SK-N-SH treated with all-trans-retinoic acid at 6 μM for 48 hours (cell line): ENCODE data around the gene NEK7.

Experiments used
- GLIS3 ChIP-seq: fragments of 250-450 bp; sonication (Bioruptor Pico); IDR thresholded peaks from 2 replicates; pipeline ENCODE4 v1.5.0; 2020; ENCODE audit warnings: mild to moderate bottlenecking, moderate library complexity
- ISL1 ChIP-seq: fragments of 250-450 bp; sonication (Bioruptor Pico); IDR thresholded peaks from 2 replicates; pipeline ENCODE4 v2.1.2; 2022; ENCODE audit warnings: mild to moderate bottlenecking, moderate library complexity
- OSR1 ChIP-seq: fragments of 250-450 bp; sonication (Bioruptor Pico); IDR thresholded peaks from 2 replicates; pipeline ENCODE4 v1.8.0; 2022; ENCODE audit warnings: moderate library complexity, mild to moderate bottlenecking, inconsistent platforms
- PATZ1 ChIP-seq: fragments of 250-450 bp; sonication (Bioruptor Pico); IDR thresholded peaks from 2 replicates; pipeline ENCODE4 v1.8.0; 2020; ENCODE audit warnings: mild to moderate bottlenecking, moderate library complexity, borderline replicate concordance
- SNAI2 ChIP-seq: fragments of 250-450 bp; sonication (Bioruptor Pico); IDR thresholded peaks from 2 replicates; pipeline ENCODE4 v1.5.0; 2020; ENCODE audit warnings: mild to moderate bottlenecking, moderate library complexity
- TSHZ2 ChIP-seq: fragments of 250-450 bp; sonication (Bioruptor Pico); IDR thresholded peaks from 2 replicates; pipeline ENCODE4 v1.5.0; 2020; ENCODE audit warnings: mild to moderate bottlenecking, moderate library complexity
- ZFP30 ChIP-seq: fragments of 450-650 bp; formaldehyde crosslinking; IDR thresholded peaks from 2 replicates; pipeline ENCODE4 v1.5.0; 2022; ENCODE audit warnings: mild to moderate bottlenecking, moderate library complexity

- no peak for TF ChIP-seq PATZ1 (CRISPR knock-in tag)
- no peak for TF ChIP-seq SNAI2 (CRISPR knock-in tag)
- no peak for TF ChIP-seq ISL1
- no peak for TF ChIP-seq TSHZ2 (CRISPR knock-in tag)
- TF ChIP-seq ZFP30, result no peak
- no peak for TF ChIP-seq GLIS3 (CRISPR knock-in tag)
- no peak for TF ChIP-seq OSR1 (CRISPR knock-in tag)
Measured at GRCh38 chr1:198157847-198158725, 1.3 kb downstream of the NEK7 start.
